A549 (cell line): ENCODE results near the gene TSHZ2.

Experiments used
- CTCF ChIP-seq: fragments of >200 bp; sonication (Bioruptor Twin); formaldehyde crosslinking; IDR thresholded peaks from 3 replicates; pipeline ENCODE4 v1.5.1; 2016
- EP300 ChIP-seq, 2 experiments: fragments of >200 bp; sonication (Bioruptor Twin); formaldehyde crosslinking; IDR thresholded peaks; 2 replicates in 1 of 2; 3 replicates in 1 of 2; pipeline ENCODE4 v1.6.1; 2016 to 2017
- JUN ChIP-seq, 2 experiments: fragments of >200 bp; sonication (Bioruptor Twin); formaldehyde crosslinking; IDR thresholded peaks; 2 replicates in 1 of 2; 3 replicates in 1 of 2; pipeline ENCODE4 v1.6.1; 2016 to 2017
- KDM5A ChIP-seq: fragments of 200-600 bp; sonication (generic); IDR thresholded peaks from 2 replicates; pipeline ENCODE4 v1.6.1; 2016; ENCODE audit warnings: antibody characterized with exemption, mild to moderate bottlenecking
- MYC ChIP-seq: IDR thresholded peaks from 2 replicates; pipeline ENCODE4 v1.6.1; 2012; ENCODE audit warnings: mild to moderate bottlenecking, inconsistent platforms, low read length, improper control_type of control experiment, borderline replicate concordance
- NFE2L2 ChIP-seq: fragments of 150-350 bp; conservative IDR thresholded peaks from 2 replicates; pipeline ENCODE4 v1.6.1; 2014; ENCODE audit warnings: low read length
- POLR2A ChIP-seq: IDR thresholded peaks from 2 replicates; pipeline ENCODE4 v1.6.1; 2012; ENCODE audit warnings: mild to moderate bottlenecking, low read length
- RAD21 ChIP-seq, 2 experiments: fragments of >200 bp in 1 of 2; sonication (Bioruptor Twin) in 1 of 2; formaldehyde crosslinking in 1 of 2; IDR thresholded peaks in 1 of 2; conservative IDR thresholded peaks in 1 of 2; 2 replicates in 1 of 2; 3 replicates in 1 of 2; pipeline ENCODE4 v1.6.1; 2012 to 2018; ENCODE audit warnings: inconsistent platforms in 1 of 2
- REST ChIP-seq: fragments of 200-600 bp; sonication (generic); IDR thresholded peaks from 2 replicates; pipeline ENCODE4 v1.6.1; 2016; ENCODE audit warnings: antibody characterized with exemption, mild to moderate bottlenecking, moderate library complexity
- SMC3 ChIP-seq: fragments of >200 bp; sonication (Bioruptor Twin); formaldehyde crosslinking; IDR thresholded peaks from 3 replicates; pipeline ENCODE4 v1.6.1; 2018; ENCODE audit warnings: inconsistent platforms
- TF ChIP-seq, protein P1 (sequence below): IDR thresholded peaks from 2 replicates; pipeline ENCODE4 v1.6.1; 2012
- TF ChIP-seq, protein P2 (sequence below): IDR thresholded peaks from 2 replicates; pipeline ENCODE4 v1.6.1; 2012; ENCODE audit warnings: low read depth, borderline replicate concordance

- TF ChIP-seq MYC (no peak), CTCF (no peak), EP300 (IDR thresholded peaks at IDR 0.05) (no peak), POLR2A (no peak), REST (no peak), SMC3 (no peak), KDM5A (no peak), RAD21 (conservative IDR thresholded peaks at IDR 0.05 in 1 of 2, IDR thresholded peaks at IDR 0.05 in 1 of 2) (no peak), NFE2L2 (no peak), JUN (IDR thresholded peaks at IDR 0.05) (no peak)
- TF ChIP-seq, protein P1, sequence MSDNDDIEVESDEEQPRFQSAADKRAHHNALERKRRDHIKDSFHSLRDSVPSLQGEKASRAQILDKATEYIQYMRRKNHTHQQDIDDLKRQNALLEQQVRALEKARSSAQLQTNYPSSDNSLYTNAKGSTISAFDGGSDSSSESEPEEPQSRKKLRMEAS = no peak
- TF ChIP-seq, protein P2, sequence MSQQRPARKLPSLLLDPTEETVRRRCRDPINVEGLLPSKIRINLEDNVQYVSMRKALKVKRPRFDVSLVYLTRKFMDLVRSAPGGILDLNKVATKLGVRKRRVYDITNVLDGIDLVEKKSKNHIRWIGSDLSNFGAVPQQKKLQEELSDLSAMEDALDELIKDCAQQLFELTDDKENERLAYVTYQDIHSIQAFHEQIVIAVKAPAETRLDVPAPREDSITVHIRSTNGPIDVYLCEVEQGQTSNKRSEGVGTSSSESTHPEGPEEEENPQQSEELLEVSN = no peak
These were observed 563.7 kb downstream of the TSHZ2 start for GRCh38 chr20:53535878-53536277.
